ENCODE results near the gene CEP57L1. TPM values are rescaled to one million over a fixed set of nuclear protein-coding genes. Genes with fewer than 3 reads are reported as not detected.

Gene CEP57L1
- total and polyA plus RNA-seq, 2 experiments from 2014 or later: 17.1 to 20.2 TPM

DNA sequence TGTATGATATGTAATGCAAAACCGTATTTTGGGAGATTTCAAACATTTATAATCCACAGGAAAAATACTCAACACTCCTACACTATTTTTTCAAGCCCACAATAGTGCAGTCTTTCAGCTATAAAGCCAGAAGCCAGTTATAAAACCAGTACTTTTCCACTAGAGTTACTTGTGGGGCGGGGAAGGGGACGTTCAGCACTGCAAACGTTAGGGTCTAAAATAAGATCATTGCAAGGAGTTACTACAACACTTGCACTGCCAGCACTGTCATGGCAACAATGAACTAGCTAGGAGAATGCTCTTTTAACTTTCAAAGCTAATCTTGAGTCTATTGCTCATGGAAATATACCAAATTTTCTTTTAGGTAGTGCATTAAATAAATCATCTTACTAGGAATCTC, 15.3 kb upstream of the CEP57L1 start:
- no peaks in the 10 kb centered on the region for H3F3A ChIP-seq (replicated peaks; ENCODE audit: low read depth)
- H3K4me1 Mint-ChIP-seq: no peaks in the 10 kb centered on the region; the same call in 2 of the 3 replicates
- H3K36me3 Mint-ChIP-seq (ENCODE audit: low read depth): no peaks in the 10 kb centered on the region
- TF ChIP-seq, protein P1, sequence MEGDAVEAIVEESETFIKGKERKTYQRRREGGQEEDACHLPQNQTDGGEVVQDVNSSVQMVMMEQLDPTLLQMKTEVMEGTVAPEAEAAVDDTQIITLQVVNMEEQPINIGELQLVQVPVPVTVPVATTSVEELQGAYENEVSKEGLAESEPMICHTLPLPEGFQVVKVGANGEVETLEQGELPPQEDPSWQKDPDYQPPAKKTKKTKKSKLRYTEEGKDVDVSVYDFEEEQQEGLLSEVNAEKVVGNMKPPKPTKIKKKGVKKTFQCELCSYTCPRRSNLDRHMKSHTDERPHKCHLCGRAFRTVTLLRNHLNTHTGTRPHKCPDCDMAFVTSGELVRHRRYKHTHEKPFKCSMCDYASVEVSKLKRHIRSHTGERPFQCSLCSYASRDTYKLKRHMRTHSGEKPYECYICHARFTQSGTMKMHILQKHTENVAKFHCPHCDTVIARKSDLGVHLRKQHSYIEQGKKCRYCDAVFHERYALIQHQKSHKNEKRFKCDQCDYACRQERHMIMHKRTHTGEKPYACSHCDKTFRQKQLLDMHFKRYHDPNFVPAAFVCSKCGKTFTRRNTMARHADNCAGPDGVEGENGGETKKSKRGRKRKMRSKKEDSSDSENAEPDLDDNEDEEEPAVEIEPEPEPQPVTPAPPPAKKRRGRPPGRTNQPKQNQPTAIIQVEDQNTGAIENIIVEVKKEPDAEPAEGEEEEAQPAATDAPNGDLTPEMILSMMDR (conservative IDR thresholded peaks at IDR 0.05; ENCODE audit: low read depth in 2 of 2): no peak
- TF ChIP-seq EZH2 (IDR thresholded peaks at IDR 0.05; ENCODE audit: low read depth, unreplicated experiment) (no peak), STAT1 (IDR thresholded peaks at IDR 0.05; ENCODE audit: unreplicated experiment) (no peak), NANOG (IDR thresholded peaks at IDR 0.05; ENCODE audit: borderline replicate concordance) (no peak), JUNB (IDR thresholded peaks at IDR 0.05; ENCODE audit: unreplicated experiment) (no peak)
- DNase-seq (ENCODE audit: low spot score) (no peak), ATAC-seq (no peak)
- peaks cover 1% of the 10 kb centered on the region for H3K27me3 Mint-ChIP-seq (ENCODE audit: insufficient read depth, low read depth, poor library complexity)
- no peaks in the 10 kb centered on the region for H4K20me1 ChIP-seq (replicated peaks; ENCODE audit: insufficient read depth)
- H3K4me1 ChIP-seq (ENCODE audit: insufficient read depth): no peaks in the 10 kb centered on the region; the same call in 1 of the 2 replicates
- H2AFZ ChIP-seq: no peak overlapping the region
- no peak overlapping the region for H3K27ac Mint-ChIP-seq
- H3K9me3 Mint-ChIP-seq: no peaks in the 10 kb centered on the region
- H3K4me3 ChIP-seq: no peak overlapping the region
- H3K27ac ChIP-seq (ENCODE audit: low read depth): no peak overlapping the region
- H3K9me2 ChIP-seq (ENCODE audit: insufficient read depth): no peaks in the 10 kb centered on the region
- H3K4me3 Mint-ChIP-seq: no peak overlapping the region
- no peaks in the 10 kb centered on the region for H3K36me3 ChIP-seq (ENCODE audit: insufficient read depth)
- no peaks in the 10 kb centered on the region for H3K27me3 ChIP-seq (ENCODE audit: insufficient read depth)
- H3K79me2 ChIP-seq (replicated peaks; ENCODE audit: insufficient read depth): no peaks in the 10 kb centered on the region
- no peak overlapping the region for H3K4me2 ChIP-seq

DNA sequence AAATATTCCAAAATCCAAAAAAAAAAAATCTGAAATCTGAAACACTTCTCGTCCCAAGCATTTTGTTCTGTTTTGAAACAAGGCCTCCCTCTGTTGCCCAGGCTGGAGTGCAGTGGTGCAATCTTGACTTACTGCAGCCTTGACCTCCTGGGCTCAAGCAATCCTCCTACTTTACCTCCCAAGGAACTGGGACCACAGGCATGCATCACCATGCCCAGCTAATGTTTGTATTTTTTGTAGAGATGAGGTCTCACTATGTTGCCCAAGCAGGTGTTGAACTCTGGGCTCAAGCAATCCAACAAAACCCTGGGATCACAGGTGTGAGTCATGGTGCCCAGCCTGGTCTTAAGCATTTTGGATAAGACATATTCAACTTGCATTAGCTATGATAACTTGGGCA, 14.3 kb upstream of the CEP57L1 start:
- ATAC-seq (no peak), DNase-seq (ENCODE audit: low spot score) (no peak)
- Mint-ChIP-seq H3K27ac (no peak overlapping the region), H3K27me3 (ENCODE audit: insufficient read depth, low read depth, poor library complexity) (peaks cover 1% of the 10 kb centered on the region), H3K9me3 (no peaks in the 10 kb centered on the region), H3K4me3 (no peak overlapping the region), H3K4me1 (no peaks in the 10 kb centered on the region; the same call in 2 of the 3 replicates), H3K36me3 (ENCODE audit: low read depth) (no peaks in the 10 kb centered on the region)
- Histone ChIP-seq H3K27ac (ENCODE audit: low read depth) (no peak overlapping the region), H3K9me2 (ENCODE audit: insufficient read depth) (no peaks in the 10 kb centered on the region), H3K79me2 (replicated peaks; ENCODE audit: insufficient read depth) (no peaks in the 10 kb centered on the region), H2AFZ (no peak overlapping the region), H3K4me2 (no peak overlapping the region), H3K36me3 (ENCODE audit: insufficient read depth) (no peaks in the 10 kb centered on the region), H4K20me1 (replicated peaks; ENCODE audit: insufficient read depth) (no peaks in the 10 kb centered on the region), H3K4me3 (no peak overlapping the region), H3K4me1 (ENCODE audit: insufficient read depth) (no peaks in the 10 kb centered on the region; the same call in 1 of the 2 replicates), H3K27me3 (ENCODE audit: insufficient read depth) (no peaks in the 10 kb centered on the region), H3F3A (replicated peaks; ENCODE audit: low read depth) (no peaks in the 10 kb centered on the region)
- no peak for TF ChIP-seq CREB1 (CRISPR knock-in tag; IDR thresholded peaks at IDR 0.05; ENCODE audit: low read depth)
- TF ChIP-seq EZH2phosphoT487 (IDR thresholded peaks at IDR 0.05; ENCODE audit: unreplicated experiment): no peak
- no peak for TF ChIP-seq NANOG (IDR thresholded peaks at IDR 0.05; ENCODE audit: borderline replicate concordance)
- TF ChIP-seq, protein P2, sequence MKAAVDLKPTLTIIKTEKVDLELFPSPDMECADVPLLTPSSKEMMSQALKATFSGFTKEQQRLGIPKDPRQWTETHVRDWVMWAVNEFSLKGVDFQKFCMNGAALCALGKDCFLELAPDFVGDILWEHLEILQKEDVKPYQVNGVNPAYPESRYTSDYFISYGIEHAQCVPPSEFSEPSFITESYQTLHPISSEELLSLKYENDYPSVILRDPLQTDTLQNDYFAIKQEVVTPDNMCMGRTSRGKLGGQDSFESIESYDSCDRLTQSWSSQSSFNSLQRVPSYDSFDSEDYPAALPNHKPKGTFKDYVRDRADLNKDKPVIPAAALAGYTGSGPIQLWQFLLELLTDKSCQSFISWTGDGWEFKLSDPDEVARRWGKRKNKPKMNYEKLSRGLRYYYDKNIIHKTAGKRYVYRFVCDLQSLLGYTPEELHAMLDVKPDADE (IDR thresholded peaks at IDR 0.05): no peak
- TF ChIP-seq, protein P3, sequence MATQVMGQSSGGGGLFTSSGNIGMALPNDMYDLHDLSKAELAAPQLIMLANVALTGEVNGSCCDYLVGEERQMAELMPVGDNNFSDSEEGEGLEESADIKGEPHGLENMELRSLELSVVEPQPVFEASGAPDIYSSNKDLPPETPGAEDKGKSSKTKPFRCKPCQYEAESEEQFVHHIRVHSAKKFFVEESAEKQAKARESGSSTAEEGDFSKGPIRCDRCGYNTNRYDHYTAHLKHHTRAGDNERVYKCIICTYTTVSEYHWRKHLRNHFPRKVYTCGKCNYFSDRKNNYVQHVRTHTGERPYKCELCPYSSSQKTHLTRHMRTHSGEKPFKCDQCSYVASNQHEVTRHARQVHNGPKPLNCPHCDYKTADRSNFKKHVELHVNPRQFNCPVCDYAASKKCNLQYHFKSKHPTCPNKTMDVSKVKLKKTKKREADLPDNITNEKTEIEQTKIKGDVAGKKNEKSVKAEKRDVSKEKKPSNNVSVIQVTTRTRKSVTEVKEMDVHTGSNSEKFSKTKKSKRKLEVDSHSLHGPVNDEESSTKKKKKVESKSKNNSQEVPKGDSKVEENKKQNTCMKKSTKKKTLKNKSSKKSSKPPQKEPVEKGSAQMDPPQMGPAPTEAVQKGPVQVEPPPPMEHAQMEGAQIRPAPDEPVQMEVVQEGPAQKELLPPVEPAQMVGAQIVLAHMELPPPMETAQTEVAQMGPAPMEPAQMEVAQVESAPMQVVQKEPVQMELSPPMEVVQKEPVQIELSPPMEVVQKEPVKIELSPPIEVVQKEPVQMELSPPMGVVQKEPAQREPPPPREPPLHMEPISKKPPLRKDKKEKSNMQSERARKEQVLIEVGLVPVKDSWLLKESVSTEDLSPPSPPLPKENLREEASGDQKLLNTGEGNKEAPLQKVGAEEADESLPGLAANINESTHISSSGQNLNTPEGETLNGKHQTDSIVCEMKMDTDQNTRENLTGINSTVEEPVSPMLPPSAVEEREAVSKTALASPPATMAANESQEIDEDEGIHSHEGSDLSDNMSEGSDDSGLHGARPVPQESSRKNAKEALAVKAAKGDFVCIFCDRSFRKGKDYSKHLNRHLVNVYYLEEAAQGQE (IDR thresholded peaks at IDR 0.05; ENCODE audit: unreplicated experiment): no peak
- no peak for TF ChIP-seq JUNB (IDR thresholded peaks at IDR 0.05; ENCODE audit: unreplicated experiment)
- no peak for TF ChIP-seq STAT1 (IDR thresholded peaks at IDR 0.05; ENCODE audit: unreplicated experiment)
- TF ChIP-seq EZH2 (IDR thresholded peaks at IDR 0.05; ENCODE audit: low read depth, unreplicated experiment): no peak
- TF ChIP-seq, protein P1 (conservative IDR thresholded peaks at IDR 0.05; ENCODE audit: low read depth in 2 of 2): no peak
- no peak for TF ChIP-seq ZNF331 (CRISPR knock-in tag; IDR thresholded peaks at IDR 0.05; ENCODE audit: low read depth)

All from GM23338 (cell line).